Activated naive CD4-positive, alpha-beta T cell treated with anti-CD3 and anti-CD28 coated beads for 36 hours (primary cell): ENCODE results near the gene LMOD2. TPM values are rescaled to one million over a fixed set of nuclear protein-coding genes. Genes with fewer than 3 reads are reported as not detected.

Experiments used
- CTCF ChIA-PET: fragments of 350-600 bp; sonication (Branson Sonifier 250); formaldehyde crosslinking; loops from one replicate; lab custom pipeline; 2021; ENCODE audit warnings: antibody characterized with exemption; lab: Charles Lee
- DNase-seq: peaks from one replicate; pipeline ENCODE4 v3.0.0-alpha.2; 2020
- H3K27ac Mint-ChIP-seq: one replicate; pipeline ENCODE4 v1.8.0; 2021; ENCODE audit warnings: mild to moderate bottlenecking, mixed read lengths
- H3K27me3 Mint-ChIP-seq: one replicate; pipeline ENCODE4 v1.8.0; 2021; ENCODE audit warnings: low read depth, mixed read lengths
- H3K36me3 Mint-ChIP-seq: one replicate; pipeline ENCODE4 v1.8.0; 2021; ENCODE audit warnings: low read depth, mixed read lengths
- H3K4me1 Mint-ChIP-seq: one replicate; pipeline ENCODE4 v1.8.0; 2021; ENCODE audit warnings: low read depth, mixed read lengths
- H3K4me3 Mint-ChIP-seq: one replicate; pipeline ENCODE4 v1.8.0; 2021; ENCODE audit warnings: mild to moderate bottlenecking, moderate library complexity, mixed read lengths
- H3K9me3 Mint-ChIP-seq: one replicate; pipeline ENCODE4 v1.8.0; 2021; ENCODE audit warnings: mixed read lengths
- intact Hi-C: fragments of 100-400 bp; cut with micrococcal nuclease; formaldehyde crosslinking; loops from one replicate; pipeline ENCODE4 v1.15.1; 2023
- total RNA-seq, 2 experiments: library from RNA; stranded (reverse); gene quantifications; one replicate each; pipeline ENCODE4 v1.2.3, GENCODE V29; 2021

LMOD2 gene
- total RNA-seq, 2 experiments from 2014 or later = not detected

- no peak overlapping the region for H3K4me3 Mint-ChIP-seq
- no peaks in the 10 kb centered on the region for H3K4me1 Mint-ChIP-seq
- H3K27me3 Mint-ChIP-seq = no peaks in the 10 kb centered on the region
- no peaks in the 10 kb centered on the region for H3K36me3 Mint-ChIP-seq
- intact Hi-C loops = no loop called here
- DNase-seq = no peak
- CTCF ChIA-PET = interaction anchor here (1.6 kb wide), 1 partner anchor 24 kb away, joined by 4 read pairs; no protein-coding TSS in a partner anchor
- H3K9me3 Mint-ChIP-seq = no peaks in the 10 kb centered on the region
- no peak overlapping the region for H3K27ac Mint-ChIP-seq
Observed at GRCh38 chr7:123677061-123677715, 21.5 kb downstream of the LMOD2 start.

GRCh38 chr7:123679614-123680013 lies 23.9 kb downstream of the LMOD2 start:
- H3K4me3 Mint-ChIP-seq = no peak overlapping the region
- DNase-seq = no peak
- intact Hi-C loops = no loop called here
- H3K4me1 Mint-ChIP-seq = no peaks in the 10 kb centered on the region
- H3K27me3 Mint-ChIP-seq = no peaks in the 10 kb centered on the region
- H3K27ac Mint-ChIP-seq = no peak overlapping the region
- H3K9me3 Mint-ChIP-seq = no peaks in the 10 kb centered on the region
- H3K36me3 Mint-ChIP-seq = no peaks in the 10 kb centered on the region
- CTCF ChIA-PET = interaction anchor here (0.8 kb wide), 1 partner anchor 119 kb away, joined by 3 read pairs; no protein-coding TSS in a partner anchor

- intact Hi-C loops = no loop called here
- Mint-ChIP-seq H3K27ac (no peak overlapping the region), H3K36me3 (peaks cover 2% of the 10 kb centered on the region), H3K4me1 (no peaks in the 10 kb centered on the region), H3K4me3 (no peak overlapping the region), H3K9me3 (no peaks in the 10 kb centered on the region), H3K27me3 (no peaks in the 10 kb centered on the region)
- no peak for DNase-seq
- CTCF ChIA-PET = interaction anchor here (0.8 to 2.4 kb wide), 2 partner anchors 117 to 118 kb away, joined by 3 to 13 read pairs; no protein-coding TSS in a partner anchor
Observed at GRCh38 chr7:123680580-123680979, 24.9 kb downstream of the LMOD2 start.

- DNase-seq = no peak
- intact Hi-C loops = no loop called here
- no peak overlapping the region for H3K27ac Mint-ChIP-seq
- no peaks in the 10 kb centered on the region for H3K27me3 Mint-ChIP-seq
- no peaks in the 10 kb centered on the region for H3K9me3 Mint-ChIP-seq
- H3K4me3 Mint-ChIP-seq = no peak overlapping the region
- H3K4me1 Mint-ChIP-seq = no peaks in the 10 kb centered on the region
- H3K36me3 Mint-ChIP-seq = peaks cover 2% of the 10 kb centered on the region
- CTCF ChIA-PET = interaction anchor here (0.6 to 2.4 kb wide), 5 partner anchors 20 to 1103 kb away, joined by 3 to 14 read pairs (median 3); no protein-coding TSS in a partner anchor
Observed at GRCh38 chr7:123681561-123681960, 25.9 kb downstream of the LMOD2 start.

GRCh38 chr7:123682690-123683089 lies 27.0 kb downstream of the LMOD2 start:
- Mint-ChIP-seq H3K36me3 (peaks cover 2% of the 10 kb centered on the region), H3K27ac (no peak overlapping the region), H3K4me1 (no peaks in the 10 kb centered on the region), H3K27me3 (no peaks in the 10 kb centered on the region), H3K4me3 (no peak overlapping the region), H3K9me3 (no peaks in the 10 kb centered on the region)
- peak; percentile 31 for DNase-seq
- intact Hi-C loops = loop anchor here (1.0 to 2.0 kb wide), 7 partner anchors 18 to 234 kb away; partner anchors contain the start of gene WASL
- CTCF ChIA-PET = interaction anchor here (0.6 to 2.4 kb wide), 12 partner anchors 11 to 1128 kb away, joined by 3 to 14 read pairs (median 3); no protein-coding TSS in a partner anchor

- intact Hi-C loops = no loop called here
- DNase-seq = no peak
- Mint-ChIP-seq H3K4me3 (no peak overlapping the region), H3K4me1 (no peaks in the 10 kb centered on the region), H3K27ac (no peak overlapping the region), H3K9me3 (no peaks in the 10 kb centered on the region), H3K36me3 (peaks cover 9% of the 10 kb centered on the region), H3K27me3 (no peaks in the 10 kb centered on the region)
- CTCF ChIA-PET = no interaction called here
Observed at GRCh38 chr7:123687161-123687560, 31.5 kb downstream of the LMOD2 start.

GRCh38 chr7:123687727-123688126 lies 32.1 kb downstream of the LMOD2 start:
- intact Hi-C loops = no loop called here
- H3K27me3 Mint-ChIP-seq = no peaks in the 10 kb centered on the region
- H3K27ac Mint-ChIP-seq = no peak overlapping the region
- DNase-seq = no peak
- CTCF ChIA-PET = interaction anchor here (1.3 kb wide), 1 partner anchor 14 kb away, joined by 3 read pairs; no protein-coding TSS in a partner anchor
- no peaks in the 10 kb centered on the region for H3K9me3 Mint-ChIP-seq
- H3K4me1 Mint-ChIP-seq = no peaks in the 10 kb centered on the region
- H3K4me3 Mint-ChIP-seq = no peak overlapping the region
- H3K36me3 Mint-ChIP-seq = peaks cover 14% of the 10 kb centered on the region

GRCh38 chr7:123689250-123689649 lies 33.6 kb downstream of the LMOD2 start:
- Mint-ChIP-seq H3K4me1 (no peaks in the 10 kb centered on the region), H3K27me3 (no peaks in the 10 kb centered on the region), H3K27ac (no peak overlapping the region), H3K9me3 (no peaks in the 10 kb centered on the region), H3K4me3 (no peak overlapping the region), H3K36me3 (peaks cover 14% of the 10 kb centered on the region)
- intact Hi-C loops = no loop called here
- DNase-seq = no peak
- CTCF ChIA-PET = interaction anchor here (1.3 kb wide), 1 partner anchor 12 kb away, joined by 3 read pairs; no protein-coding TSS in a partner anchor

- intact Hi-C loops = no loop called here
- DNase-seq = no peak
- Mint-ChIP-seq H3K27ac (no peak overlapping the region), H3K9me3 (no peaks in the 10 kb centered on the region), H3K4me1 (no peaks in the 10 kb centered on the region), H3K27me3 (no peaks in the 10 kb centered on the region), H3K36me3 (peaks cover 16% of the 10 kb centered on the region), H3K4me3 (no peak overlapping the region)
- CTCF ChIA-PET = interaction anchor here (1.7 kb wide), 1 partner anchor 11 kb away, joined by 7 read pairs; no protein-coding TSS in a partner anchor
Observed at GRCh38 chr7:123690550-123690949, 34.9 kb downstream of the LMOD2 start.

GRCh38 chr7:123692471-123692877 lies 36.8 kb downstream of the LMOD2 start:
- no peak overlapping the region for H3K4me3 Mint-ChIP-seq
- no peak overlapping the region for H3K27ac Mint-ChIP-seq
- peaks cover 17% of the 10 kb centered on the region for H3K36me3 Mint-ChIP-seq
- no peaks in the 10 kb centered on the region for H3K9me3 Mint-ChIP-seq
- intact Hi-C loops = no loop called here
- H3K27me3 Mint-ChIP-seq = no peaks in the 10 kb centered on the region
- CTCF ChIA-PET = no interaction called here
- DNase-seq = no peak
- H3K4me1 Mint-ChIP-seq = no peaks in the 10 kb centered on the region

- Mint-ChIP-seq H3K36me3 (peaks cover 18% of the 10 kb centered on the region), H3K4me1 (no peaks in the 10 kb centered on the region), H3K9me3 (no peaks in the 10 kb centered on the region), H3K27me3 (no peaks in the 10 kb centered on the region), H3K27ac (no peak overlapping the region), H3K4me3 (no peak overlapping the region)
- CTCF ChIA-PET = no interaction called here
- no peak for DNase-seq
- intact Hi-C loops = no loop called here
Observed at GRCh38 chr7:123695944-123696677, 40.4 kb downstream of the LMOD2 start.

GRCh38 chr7:123705211-123705901 lies 49.7 kb downstream of the LMOD2 start:
- intact Hi-C loops = no loop called here
- no peaks in the 10 kb centered on the region for H3K27me3 Mint-ChIP-seq
- CTCF ChIA-PET = interaction anchor here (0.7 kb wide), 1 partner anchor 211 kb away, joined by 3 read pairs; no protein-coding TSS in a partner anchor
- DNase-seq = no peak
- no peak overlapping the region for H3K27ac Mint-ChIP-seq
- peaks cover 11% of the 10 kb centered on the region for H3K36me3 Mint-ChIP-seq
- H3K9me3 Mint-ChIP-seq = no peaks in the 10 kb centered on the region
- peaks cover 1% of the 10 kb centered on the region for H3K4me1 Mint-ChIP-seq
- H3K4me3 Mint-ChIP-seq = no peak overlapping the region
